Spleen (tissue), 11 donors: ENCODE data around the gene PCNX1. TPM values are rescaled to one million over a fixed set of nuclear protein-coding genes. Genes with fewer than 3 reads are reported as not detected.
"Not testable (repeated sequence)": the region's sequence is repeated elsewhere in the genome, so short reads cannot be mapped to it uniquely, and the experiment has no call there.

Source experiments
- DNase-seq: peaks from one replicate; pipeline ENCODE4 v3.0.0-alpha.2; 2020
- H3K27ac ChIP-seq, 8 donors: fragments of 200-600 bp; sonication (generic) in 7 of 8; 1 replicate in 4 of 8; 2 replicates in 4 of 8; pipeline versions ENCODE4 v1.5.0 to v1.8.0; 2016 to 2021; ENCODE audit warnings: inconsistent platforms in 4 of 8, mild to moderate bottlenecking in 4 of 8, moderate library complexity in 1 of 8
- H3K27me3 ChIP-seq, 7 donors: fragments of 200-600 bp; sonication (generic) in 6 of 7; replicated peaks in 1 of 7; 1 replicate in 4 of 7; 2 replicates in 3 of 7; pipeline versions ENCODE4 v1.5.0 to v1.8.0; 2016 to 2021; ENCODE audit warnings: inconsistent platforms in 3 of 7, mild to moderate bottlenecking in 1 of 7
- H3K36me3 ChIP-seq, 6 donors: fragments of 200-600 bp; sonication (generic) in 5 of 6; 1 replicate in 4 of 6; 2 replicates in 2 of 6; pipeline versions ENCODE4 v1.5.0 to v1.8.0; 2016 to 2021; ENCODE audit warnings: inconsistent platforms in 2 of 6
- H3K4me1 ChIP-seq, 6 donors: fragments of 200-600 bp; sonication (generic) in 5 of 6; 1 replicate in 3 of 6; 2 replicates in 3 of 6; pipeline versions ENCODE4 v1.5.0 to v1.8.0; 2016 to 2021; ENCODE audit warnings: inconsistent platforms in 3 of 6
- H3K4me3 ChIP-seq, 8 donors: fragments of 200-600 bp; sonication (generic) in 7 of 8; 1 replicate in 4 of 8; 2 replicates in 4 of 8; pipeline versions ENCODE4 v1.5.0 to v1.8.0; 2016 to 2021; ENCODE audit warnings: inconsistent platforms in 4 of 8, mild to moderate bottlenecking in 4 of 8, moderate library complexity in 2 of 8
- H3K9me3 ChIP-seq, 8 donors: fragments of 200-600 bp; sonication (generic) in 7 of 8; 1 replicate in 4 of 8; 2 replicates in 4 of 8; pipeline versions ENCODE4 v1.5.0 to v1.8.0; 2016 to 2021; ENCODE audit warnings: inconsistent platforms in 4 of 8
- CTCF ChIP-seq, 11 experiments: fragments of 200-600 bp in 7 of 11; fragments of 450-650 bp in 4 of 11; sonication (generic) in 4 of 11; IDR thresholded peaks in 8 of 11; conservative IDR thresholded peaks in 3 of 11; 1 replicate in 7 of 11; 2 replicates in 4 of 11; pipeline versions ENCODE4 v1.4.0 to v1.8.0; 2016 to 2021; ENCODE audit warnings: antibody characterized with exemption in 11 of 11, inconsistent platforms in 4 of 11, mild to moderate bottlenecking in 1 of 11
- POLR2A ChIP-seq, 3 donors: fragments of 450-650 bp; IDR thresholded peaks; one replicate each; pipeline ENCODE4 v1.5.1; 2017; ENCODE audit warnings: antibody characterized with exemption in 3 of 3, mild to moderate bottlenecking in 1 of 3
- POLR2AphosphoS5 ChIP-seq, 3 donors: sonication (generic); formaldehyde crosslinking; IDR thresholded peaks; one replicate each; pipeline ENCODE4 v1.5.1; 2017; ENCODE audit warnings: antibody characterized with exemption in 3 of 3
- WGBS, 5 donors: extraction: QIAGEN DNeasy Blood & Tissue Kit in 3 of 5; methylation state at CpG; one replicate each; pipeline versions ENCODE4 v1.1.5 to v1.1.7; 2013 to 2018; 5-methylcytosine and 5-hydroxymethylcytosine counted together
- intact Hi-C: fragments of 100-400 bp; cut with DNase I; formaldehyde crosslinking; loops from one replicate; pipeline ENCODE4 v1.15.0; 2023; ENCODE audit warnings: low total_unique reads
- polyA plus RNA-seq, 3 donors: library from polyadenylated mRNA; stranded (reverse); fragments of 200-250 nt; gene quantifications; one replicate each; pipeline ENCODE4 v1.2.1, GENCODE V29; 2013
- total RNA-seq, 7 donors: library from RNA; depleted of rRNA in 3 of 7; stranded (reverse); fragments of >200 nt in 3 of 7; fragmentation: NEBNext Ultra II Directional in 4 of 7; extraction: Animal tissue kit (Norgen Biotek cat#: 25700) in 4 of 7; gene quantifications; one replicate each; pipeline versions ENCODE4 v1.1.0 to v1.2.1, GENCODE V29; 2016 to 2021
- donor health status: healthy with polysubstance abuse.
- donor health status: DM: no; HTN: no; CAD: no; lungs with moderate emphysema.
- donor health status: DM: no; HTN: no; CAD: no.
- donor health status: Bipolar disorder and iron deficiency.
- donor health status: healthy.
- donor health status: DM: no; HTN: no; CAD: no.
- donor health status: DM: yes; HTN: yes; CAD: no.

PCNX1 gene
- total and polyA plus RNA-seq, 10 donors: 4.0 to 149 (median 100) TPM

- no peaks in the 10 kb centered on the region for H3K36me3 ChIP-seq
- H3K4me3 ChIP-seq: no peak overlapping the region
- H3K4me1 ChIP-seq: peaks cover 24 to 96% (median 39%) of the 10 kb centered on the region in 6 donors
Observed at GRCh38 chr14:70931008-70931407, 23.7 kb downstream of the PCNX1 start.

GRCh38 chr14:70934084-70934483 is 26.8 kb downstream of the PCNX1 start:
- H3K4me1 ChIP-seq: peaks cover 22 to 78% (median 29%) of the 10 kb centered on the region in 6 donors

More at GRCh38 chr14:70931008-70931407, 23.7 kb downstream of the PCNX1 start:
- TF ChIP-seq POLR2AphosphoS5 (IDR thresholded peaks at IDR 0.05) (no peak), CTCF (IDR thresholded peaks at IDR 0.05 in 8 of 11, conservative IDR thresholded peaks at IDR 0.05 in 3 of 11) (no peak), POLR2A (IDR thresholded peaks at IDR 0.05) (no peak)
- intact Hi-C loops: no loop called here
- Histone ChIP-seq H3K27me3 (no peaks in the 10 kb centered on the region), H3K27ac (no peak overlapping the region), H3K9me3 (no peaks in the 10 kb centered on the region)
- no peak for DNase-seq

GRCh38 chr14:70934502-70935134 is 27.4 kb downstream of the PCNX1 start:
- DNase-seq: no peak

More at GRCh38 chr14:70934084-70934483, 26.8 kb downstream of the PCNX1 start:
- 83 to 90% (median 86%) methylated on average over 5 of the region's 5 CpGs for WGBS, 5 donors
- DNase-seq: no peak
- Histone ChIP-seq H3K27ac (peak overlapping the region in 7 of 8 donors; percentile 29 to 74 (median 44)), H3K9me3 (no peaks in the 10 kb centered on the region), H3K27me3 (no peaks in the 10 kb centered on the region), H3K4me3 (no peak overlapping the region), H3K36me3 (no peaks in the 10 kb centered on the region)
- no peak for TF ChIP-seq POLR2A (IDR thresholded peaks at IDR 0.05)
- TF ChIP-seq CTCF (IDR thresholded peaks at IDR 0.05 in 8 of 11, conservative IDR thresholded peaks at IDR 0.05 in 3 of 11): no peak
- no peak for TF ChIP-seq POLR2AphosphoS5 (IDR thresholded peaks at IDR 0.05)
- intact Hi-C loops: no loop called here

GRCh38 chr14:70935135-70935534 is 27.9 kb downstream of the PCNX1 start:
- H3K9me3 ChIP-seq: no peaks in the 10 kb centered on the region
- H3K27ac ChIP-seq: peak overlapping the region in 7 of 8 donors; percentile 29 to 74 (median 44)
- WGBS, 5 donors: 59 to 68% (median 62%) methylated on average over 3 of the region's 3 CpGs
- H3K36me3 ChIP-seq: no peaks in the 10 kb centered on the region
- H3K27me3 ChIP-seq: no peaks in the 10 kb centered on the region
- intact Hi-C loops: no loop called here
- no peak overlapping the region for H3K4me3 ChIP-seq
- peaks cover 22 to 77% (median 29%) of the 10 kb centered on the region in 6 donors for H3K4me1 ChIP-seq
- no peak for TF ChIP-seq POLR2AphosphoS5 (IDR thresholded peaks at IDR 0.05)
- no peak for TF ChIP-seq CTCF (IDR thresholded peaks at IDR 0.05 in 8 of 11, conservative IDR thresholded peaks at IDR 0.05 in 3 of 11)
- no peak for TF ChIP-seq POLR2A (IDR thresholded peaks at IDR 0.05)
- DNase-seq: no peak

More at GRCh38 chr14:70934502-70935134, 27.4 kb downstream of the PCNX1 start:
- no peaks in the 10 kb centered on the region for H3K9me3 ChIP-seq
- H3K4me3 ChIP-seq: peak overlapping the region in 1 of 8 donors; percentile 27
- intact Hi-C loops: no loop called here
- H3K27me3 ChIP-seq: no peaks in the 10 kb centered on the region
- H3K4me1 ChIP-seq: peaks cover 22 to 77% (median 29%) of the 10 kb centered on the region in 6 donors
- H3K36me3 ChIP-seq: no peaks in the 10 kb centered on the region
- WGBS, 5 donors: 2 to 7% (median 6%) methylated on average over 2 of the region's 2 CpGs
- peak overlapping the region in 7 of 8 donors; percentile 29 to 74 (median 44) for H3K27ac ChIP-seq
- no peak for TF ChIP-seq POLR2AphosphoS5 (IDR thresholded peaks at IDR 0.05)

- H3K4me1 ChIP-seq: peaks cover 5 to 54% (median 20%) of the 10 kb centered on the region in 6 donors
- DNase-seq, H3K4me3 ChIP-seq, H3K27me3 ChIP-seq, H3K27ac ChIP-seq, intact Hi-C loops: not testable (repeated sequence)
- H3K36me3 ChIP-seq: peaks cover 0 to 32% (median 9%) of the 10 kb centered on the region in 6 donors
- peaks cover 0 to 38% (median 28%) of the 10 kb centered on the region in 8 donors for H3K9me3 ChIP-seq
- WGBS, 5 donors: 87 to 100% (median 91%) methylated on average over 3 to 4 of the region's 4 CpGs
Observed at GRCh38 chr14:70939693-70940092, 32.4 kb downstream of the PCNX1 start.
